Smooth muscle cell (in vitro differentiated cells): ENCODE measurements around the gene ZCCHC8. TPM values are rescaled to one million over a fixed set of nuclear protein-coding genes. Genes with fewer than 3 reads are reported as not detected.

Experiments
- DNase-seq: peaks from one replicate; lab custom pipeline; 2025; ENCODE audit not compliant: unreplicated experiment; lab: John Stamatoyannopoulos, UW
- H2AFZ ChIP-seq: fragments of 200-600 bp; sonication (generic); 2 replicates; pipeline ENCODE4 v1.6.0; 2016; ENCODE audit warnings: antibody characterized with exemption, low read depth, mild to moderate bottlenecking
- H3F3A ChIP-seq: fragments of 200-600 bp; sonication (generic); 2 replicates; pipeline ENCODE4 v1.6.0; 2017; ENCODE audit warnings: antibody characterized with exemption, low read depth
- H3K27ac ChIP-seq: fragments of 200-600 bp; sonication (generic); 2 replicates; pipeline ENCODE4 v1.5.1; 2016; ENCODE audit warnings: low read depth, mild to moderate bottlenecking
- H3K27me3 ChIP-seq: fragments of 200-600 bp; sonication (generic); 2 replicates; pipeline ENCODE4 v1.6.1; 2016; ENCODE audit warnings: low read depth, mild to moderate bottlenecking
- H3K36me3 ChIP-seq: fragments of 200-600 bp; sonication (generic); 2 replicates; pipeline ENCODE4 v1.5.1; 2016; ENCODE audit warnings: low read depth
- H3K4me1 ChIP-seq: fragments of 200-600 bp; sonication (generic); 2 replicates; pipeline ENCODE4 v1.5.1; 2016; ENCODE audit warnings: low read depth
- H3K4me2 ChIP-seq: fragments of 200-600 bp; sonication (generic); 2 replicates; pipeline ENCODE4 v1.6.0; 2016; ENCODE audit warnings: mild to moderate bottlenecking
- H3K4me3 ChIP-seq: fragments of 200-600 bp; sonication (generic); 2 replicates; pipeline ENCODE4 v1.5.1; 2016; ENCODE audit warnings: mild to moderate bottlenecking
- H3K79me2 ChIP-seq: fragments of 200-600 bp; sonication (generic); 2 replicates; pipeline ENCODE4 v1.6.0; 2016; ENCODE audit warnings: low read depth, mild to moderate bottlenecking
- H3K9ac ChIP-seq: fragments of 200-600 bp; sonication (generic); 2 replicates; pipeline ENCODE4 v1.6.0; 2016; ENCODE audit warnings: low read depth
- H3K9me3 ChIP-seq: fragments of 200-600 bp; sonication (generic); replicated peaks from 2 replicates; pipeline ENCODE4 v1.5.1; 2016; ENCODE audit warnings: low read depth
- H4K20me1 ChIP-seq: fragments of 200-600 bp; sonication (generic); 2 replicates; pipeline ENCODE4 v1.6.0; 2016; ENCODE audit warnings: low read depth
- CTCF ChIP-seq: fragments of 200-600 bp; sonication (generic); IDR thresholded peaks from 2 replicates; pipeline ENCODE4 v1.5.1; 2017; ENCODE audit warnings: borderline replicate concordance, mild to moderate bottlenecking, antibody characterized with exemption; ENCODE audit not compliant: insufficient read depth, poor library complexity, severe bottlenecking
- WGBS: methylation state at CpG from one replicate; pipeline ENCODE4 v1.1.7; 2016; ENCODE audit warnings: low lambda C conversion rate; 5-methylcytosine and 5-hydroxymethylcytosine counted together
- polyA plus RNA-seq: library from polyadenylated mRNA; unstranded; fragments of >200 nt; fragmentation: Nextera tagmentation; extraction: Ambion mirVana; gene quantifications from 2 replicates; pipeline ENCODE4 v1.2.1, GENCODE V29; 2016
- total RNA-seq: library from RNA; depleted of rRNA; stranded (reverse); fragments of >200 nt; gene quantifications from 2 replicates; pipeline ENCODE4 v1.2.3, GENCODE V29; 2014

The ZCCHC8 gene
- total and polyA plus RNA-seq, 2 experiments from 2014 or later, result 8.8 to 20.6 TPM

GRCh38 chr12:122508163-122508562, 7.4 kb upstream of the ZCCHC8 start:
- peaks cover 65% of the 10 kb centered on the region for H3F3A ChIP-seq
- H3K4me3 ChIP-seq, result no peak overlapping the region
- peaks cover 48% of the 10 kb centered on the region for H3K79me2 ChIP-seq
- H3K9ac ChIP-seq, result no peak overlapping the region
- no peak overlapping the region for H2AFZ ChIP-seq
- no peak overlapping the region for H3K27ac ChIP-seq
- no peak for TF ChIP-seq CTCF
- H3K4me2 ChIP-seq, result no peak overlapping the region
- DNase-seq, result no peak
- H3K27me3 ChIP-seq, result no peaks in the 10 kb centered on the region
- H3K36me3 ChIP-seq, result peaks cover 69% of the 10 kb centered on the region
- H3K9me3 ChIP-seq, result no peaks in the 10 kb centered on the region
- no peaks in the 10 kb centered on the region for H3K4me1 ChIP-seq
- WGBS, result 96% methylated on average over 5 of the region's 5 CpGs
- H4K20me1 ChIP-seq, result peaks cover 86% of the 10 kb centered on the region

GRCh38 chr12:122506393-122506938, 5.7 kb upstream of the ZCCHC8 start:
- Histone ChIP-seq H3K9ac (no peak overlapping the region), H3K4me3 (no peak overlapping the region), H3F3A (peaks cover 65% of the 10 kb centered on the region), H3K4me1 (no peaks in the 10 kb centered on the region), H2AFZ (no peak overlapping the region), H3K27me3 (no peaks in the 10 kb centered on the region), H3K4me2 (no peak overlapping the region), H3K36me3 (peaks cover 58% of the 10 kb centered on the region), H4K20me1 (peaks cover 69% of the 10 kb centered on the region), H3K27ac (no peak overlapping the region), H3K9me3 (no peaks in the 10 kb centered on the region), H3K79me2 (peaks cover 37% of the 10 kb centered on the region)
- TF ChIP-seq CTCF, result no peak
- no peak for DNase-seq
- over 99% methylated on average over 5 of the region's 5 CpGs for WGBS

- Histone ChIP-seq H3F3A (peaks cover 68% of the 10 kb centered on the region), H3K9ac (no peak overlapping the region), H3K9me3 (no peaks in the 10 kb centered on the region), H4K20me1 (peaks cover 60% of the 10 kb centered on the region), H2AFZ (no peak overlapping the region), H3K27ac (no peak overlapping the region), H3K4me2 (no peak overlapping the region), H3K4me3 (no peak overlapping the region), H3K4me1 (no peaks in the 10 kb centered on the region), H3K36me3 (peaks cover 49% of the 10 kb centered on the region), H3K79me2 (peaks cover 29% of the 10 kb centered on the region), H3K27me3 (no peaks in the 10 kb centered on the region)
- DNase-seq, result no peak
- no peak for TF ChIP-seq CTCF
- 95% methylated on average over 11 of the region's 11 CpGs for WGBS
These were observed 4.8 kb upstream of the ZCCHC8 start for GRCh38 chr12:122505419-122506051.
